Measurements from ENCODE around the gene OPHN1.

- TF ChIP-seq, protein P1, sequence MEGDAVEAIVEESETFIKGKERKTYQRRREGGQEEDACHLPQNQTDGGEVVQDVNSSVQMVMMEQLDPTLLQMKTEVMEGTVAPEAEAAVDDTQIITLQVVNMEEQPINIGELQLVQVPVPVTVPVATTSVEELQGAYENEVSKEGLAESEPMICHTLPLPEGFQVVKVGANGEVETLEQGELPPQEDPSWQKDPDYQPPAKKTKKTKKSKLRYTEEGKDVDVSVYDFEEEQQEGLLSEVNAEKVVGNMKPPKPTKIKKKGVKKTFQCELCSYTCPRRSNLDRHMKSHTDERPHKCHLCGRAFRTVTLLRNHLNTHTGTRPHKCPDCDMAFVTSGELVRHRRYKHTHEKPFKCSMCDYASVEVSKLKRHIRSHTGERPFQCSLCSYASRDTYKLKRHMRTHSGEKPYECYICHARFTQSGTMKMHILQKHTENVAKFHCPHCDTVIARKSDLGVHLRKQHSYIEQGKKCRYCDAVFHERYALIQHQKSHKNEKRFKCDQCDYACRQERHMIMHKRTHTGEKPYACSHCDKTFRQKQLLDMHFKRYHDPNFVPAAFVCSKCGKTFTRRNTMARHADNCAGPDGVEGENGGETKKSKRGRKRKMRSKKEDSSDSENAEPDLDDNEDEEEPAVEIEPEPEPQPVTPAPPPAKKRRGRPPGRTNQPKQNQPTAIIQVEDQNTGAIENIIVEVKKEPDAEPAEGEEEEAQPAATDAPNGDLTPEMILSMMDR (IDR thresholded peaks at IDR 0.05): no peak
- TF ChIP-seq POLR2A (IDR thresholded peaks at IDR 0.05): no peak
Measured at GRCh38 chrX:68439341-68439740, 6.0 kb upstream of the OPHN1 start.
